Stimulated activated CD4-positive, alpha-beta T cell treated with anti-CD3 and anti-CD28 coated beads, Interleukin-15, amount 100 ng/mL, for 48 hours (primary cell): Measurements from ENCODE around the gene UGT1A9.
"Not testable (repeated sequence)": the region's sequence is repeated elsewhere in the genome, so short reads cannot be mapped to it uniquely, and the experiment has no call there.

Experiments
- DNase-seq, 2 donors: peaks; one replicate each; pipeline ENCODE4 v3.0.0-alpha.2; 2020; ENCODE audit warnings: low read depth in 2 of 2

UGT1A9 gene

DNA sequence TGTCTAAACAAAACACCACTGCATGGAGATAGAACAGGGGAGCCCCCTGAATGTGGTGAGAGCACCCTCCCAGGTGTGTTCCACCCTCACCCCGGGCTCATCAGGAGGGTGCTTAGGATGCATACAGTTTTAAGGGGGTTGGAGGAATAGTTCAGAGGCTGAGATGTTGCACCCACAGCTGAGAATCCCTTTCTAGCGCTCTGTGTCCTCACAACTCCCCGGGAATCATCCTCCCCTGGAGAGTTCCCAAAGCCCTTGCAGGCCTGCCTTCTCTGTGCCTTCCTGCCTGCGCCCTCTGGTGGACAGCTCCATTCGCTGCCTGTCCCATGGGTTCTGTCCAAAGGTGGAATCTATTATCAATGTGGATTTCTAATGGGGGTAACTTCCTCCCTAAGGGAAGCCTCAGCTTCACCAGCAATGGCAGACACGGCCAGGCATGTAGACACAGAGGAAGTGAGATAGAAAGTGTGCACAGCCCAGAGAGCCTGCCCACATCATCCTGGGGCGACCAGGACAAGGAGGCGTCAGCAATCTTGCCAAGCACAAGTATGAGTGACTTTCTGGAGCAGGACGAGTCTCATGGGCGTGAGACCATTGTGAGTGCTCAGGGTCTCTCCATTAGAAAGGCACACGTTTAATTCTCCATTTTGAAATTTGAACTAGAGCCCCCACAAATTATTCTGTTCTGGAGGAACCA lies 39.8 kb downstream of the UGT1A9 start:
- DNase-seq = peak; percentile 23 to 54

DNA sequence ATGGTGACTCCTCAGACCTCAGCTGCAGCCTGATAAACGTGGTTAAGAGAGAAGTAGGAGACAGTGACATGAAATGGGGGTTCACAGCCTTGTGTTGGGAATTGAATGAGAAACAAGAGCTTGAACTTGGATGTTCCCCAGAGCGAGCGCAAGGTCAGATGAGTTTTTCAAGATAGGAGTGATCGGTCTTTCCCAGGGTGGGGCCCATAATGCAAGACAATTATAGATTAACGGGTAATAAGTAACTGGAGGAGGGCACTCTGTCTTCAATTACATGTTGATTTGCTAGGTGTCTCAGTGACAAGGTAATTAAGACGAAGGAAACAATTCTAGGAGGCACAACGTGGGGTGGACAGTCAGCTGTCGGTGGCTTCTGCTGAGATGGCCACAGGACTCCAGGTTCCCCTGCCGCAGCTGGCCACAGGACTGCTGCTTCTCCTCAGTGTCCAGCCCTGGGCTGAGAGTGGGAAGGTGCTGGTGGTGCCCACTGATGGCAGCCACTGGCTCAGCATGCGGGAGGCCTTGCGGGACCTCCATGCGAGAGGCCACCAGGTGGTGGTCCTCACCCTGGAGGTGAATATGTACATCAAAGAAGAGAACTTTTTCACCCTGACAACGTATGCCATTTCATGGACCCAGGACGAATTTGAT lies 41.0 kb downstream of the UGT1A9 start, which contains the start of gene UGT1A5:
Gene UGT1A5, plus strand, starts transcription at position 297 of the 651 bp plus-strand sequence. Its CDS starts 85 bp downstream, at position 382.
- DNase-seq = no peak

DNA sequence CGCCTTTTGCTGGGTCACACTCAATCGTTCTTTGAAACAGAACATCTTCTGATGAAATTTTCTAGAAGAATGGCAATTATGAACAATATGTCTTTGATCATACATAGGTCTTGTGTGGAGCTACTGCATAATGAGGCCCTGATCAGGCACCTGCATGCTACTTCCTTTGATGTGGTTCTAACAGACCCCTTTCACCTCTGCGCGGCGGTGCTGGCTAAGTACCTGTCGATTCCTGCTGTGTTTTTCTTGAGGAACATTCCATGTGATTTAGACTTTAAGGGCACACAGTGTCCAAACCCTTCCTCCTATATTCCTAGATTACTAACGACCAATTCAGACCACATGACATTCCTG lies 41.5 kb downstream of the UGT1A9 start:
- no peak for DNase-seq

DNA sequence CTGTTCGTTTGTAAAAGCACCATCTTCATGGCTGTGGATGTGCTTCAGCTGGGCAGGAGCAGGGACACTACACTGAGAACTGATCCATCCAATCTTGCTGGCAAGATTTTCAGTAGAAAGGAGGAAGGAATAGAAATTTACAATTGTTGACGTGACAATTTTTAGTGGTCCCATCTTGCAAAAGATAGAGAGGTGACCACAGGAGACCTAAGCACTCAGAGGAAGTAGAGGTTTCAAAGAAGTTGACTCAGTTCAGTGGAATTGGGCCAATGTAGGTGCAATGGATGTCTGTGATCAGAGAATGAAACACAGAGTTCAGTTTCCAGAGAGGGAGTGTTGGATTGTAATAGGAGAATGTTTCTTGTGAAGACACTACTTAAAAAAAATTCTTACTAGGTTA lies 42.4 kb downstream of the UGT1A9 start:
- DNase-seq = no peak

DNA sequence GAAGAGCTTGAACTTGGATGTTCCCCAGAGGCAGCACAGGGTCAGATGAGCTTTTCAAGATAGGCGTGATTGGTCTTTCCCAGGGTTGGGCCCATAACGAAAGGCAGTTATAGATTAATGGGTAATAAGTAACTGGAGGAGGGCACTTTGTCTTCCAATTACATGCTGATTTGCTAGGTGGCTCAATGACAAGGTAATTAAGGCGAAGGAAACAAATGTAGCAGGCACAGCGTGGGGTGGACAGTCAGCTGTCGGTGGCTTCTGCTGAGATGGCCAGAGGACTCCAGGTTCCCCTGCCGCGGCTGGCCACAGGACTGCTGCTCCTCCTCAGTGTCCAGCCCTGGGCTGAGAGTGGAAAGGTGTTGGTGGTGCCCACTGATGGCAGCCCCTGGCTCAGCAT lies 46.9 kb downstream of the UGT1A9 start, which contains the start of gene UGT1A4:
Gene UGT1A4, plus strand, starts transcription at position 185 of the 400 bp plus-strand sequence. Its CDS starts 85 bp downstream, at position 270.
- DNase-seq = no peak

DNA sequence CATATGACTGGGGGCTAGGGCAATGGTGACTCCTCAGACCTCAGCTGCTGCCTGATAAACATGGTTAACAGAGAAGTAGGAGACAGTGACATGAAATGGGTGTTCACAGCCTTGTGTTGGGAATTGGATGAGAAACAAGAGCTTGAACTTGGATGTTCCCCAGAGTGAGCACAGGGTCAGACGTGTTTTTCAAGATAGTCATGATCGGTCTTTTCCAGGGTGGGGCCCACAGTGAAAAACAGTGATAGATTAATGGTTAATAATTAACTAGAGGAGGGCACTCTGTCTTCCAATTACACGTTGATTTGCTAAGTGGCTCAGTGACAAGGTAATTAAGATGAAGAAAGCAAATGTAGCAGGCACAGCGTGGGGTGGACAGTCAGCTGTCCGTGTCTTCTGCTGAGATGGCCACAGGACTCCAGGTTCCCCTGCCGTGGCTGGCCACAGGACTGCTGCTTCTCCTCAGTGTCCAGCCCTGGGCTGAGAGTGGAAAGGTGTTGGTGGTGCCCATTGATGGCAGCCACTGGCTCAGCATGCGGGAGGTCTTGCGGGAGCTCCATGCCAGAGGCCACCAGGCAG lies 57.1 kb downstream of the UGT1A9 start, which contains the start of gene UGT1A3:
Gene UGT1A3, plus strand, starts transcription at position 320 of the 579 bp plus-strand sequence. Its CDS starts 85 bp downstream, at position 405.
- no peak for DNase-seq

DNA sequence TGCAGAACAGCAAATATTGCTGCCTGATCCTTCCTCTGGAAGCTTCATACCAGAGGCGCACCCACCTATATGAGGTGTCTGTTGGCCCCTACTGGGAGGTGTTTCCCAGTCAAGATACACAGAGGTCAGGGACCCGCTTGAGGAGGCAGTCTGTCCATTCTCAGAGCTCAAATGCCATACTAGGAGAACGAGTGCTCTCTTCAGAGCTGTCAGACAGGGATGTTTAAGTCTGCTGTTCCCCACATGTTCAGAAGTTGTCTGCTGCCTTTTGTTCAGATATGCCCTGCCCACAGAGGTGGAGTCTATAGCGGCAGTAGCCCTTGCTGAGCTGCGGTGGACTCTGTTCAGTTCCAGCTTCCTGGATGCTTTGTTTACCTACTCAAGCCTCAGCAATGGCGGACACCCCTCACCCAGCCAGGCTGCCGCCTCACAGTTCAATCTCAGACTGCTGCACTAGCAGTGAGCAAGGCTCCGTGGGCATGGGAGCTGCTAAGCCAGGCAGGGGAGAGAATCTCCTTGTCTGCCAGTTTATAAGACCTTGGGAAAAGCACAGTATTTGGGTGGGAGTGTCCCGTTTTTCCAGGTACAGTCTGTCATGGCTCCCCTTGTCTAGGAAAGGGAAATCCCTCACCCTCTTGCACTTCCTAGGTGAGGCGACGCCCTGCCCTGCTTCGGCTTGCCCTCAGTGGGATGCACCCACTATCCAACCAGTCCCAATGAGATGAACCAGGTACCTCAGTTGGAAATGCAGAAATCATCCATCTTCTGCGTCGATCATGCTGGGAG lies 65.4 kb downstream of the UGT1A9 start:
- DNase-seq = not testable (repeated sequence)

DNA sequence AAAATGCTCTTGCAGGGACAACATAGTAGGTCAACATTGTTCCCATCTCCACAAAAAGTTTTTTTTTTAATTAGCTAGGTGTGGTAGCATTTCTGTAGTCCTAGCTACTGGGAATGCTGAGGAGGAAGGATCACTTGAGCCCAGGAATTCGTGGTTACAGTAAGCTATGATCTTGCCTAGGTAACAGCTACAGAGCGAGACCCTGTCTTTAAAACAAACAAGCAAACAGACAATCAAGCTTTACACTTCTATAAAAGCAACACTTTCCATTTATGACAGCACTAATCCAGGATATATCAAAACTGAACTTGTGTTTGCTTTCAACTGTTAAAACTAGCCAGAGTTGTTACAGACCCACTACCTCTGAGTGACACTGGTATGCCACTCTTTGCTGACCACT lies 69.2 kb downstream of the UGT1A9 start:
- DNase-seq = no peak

DNA sequence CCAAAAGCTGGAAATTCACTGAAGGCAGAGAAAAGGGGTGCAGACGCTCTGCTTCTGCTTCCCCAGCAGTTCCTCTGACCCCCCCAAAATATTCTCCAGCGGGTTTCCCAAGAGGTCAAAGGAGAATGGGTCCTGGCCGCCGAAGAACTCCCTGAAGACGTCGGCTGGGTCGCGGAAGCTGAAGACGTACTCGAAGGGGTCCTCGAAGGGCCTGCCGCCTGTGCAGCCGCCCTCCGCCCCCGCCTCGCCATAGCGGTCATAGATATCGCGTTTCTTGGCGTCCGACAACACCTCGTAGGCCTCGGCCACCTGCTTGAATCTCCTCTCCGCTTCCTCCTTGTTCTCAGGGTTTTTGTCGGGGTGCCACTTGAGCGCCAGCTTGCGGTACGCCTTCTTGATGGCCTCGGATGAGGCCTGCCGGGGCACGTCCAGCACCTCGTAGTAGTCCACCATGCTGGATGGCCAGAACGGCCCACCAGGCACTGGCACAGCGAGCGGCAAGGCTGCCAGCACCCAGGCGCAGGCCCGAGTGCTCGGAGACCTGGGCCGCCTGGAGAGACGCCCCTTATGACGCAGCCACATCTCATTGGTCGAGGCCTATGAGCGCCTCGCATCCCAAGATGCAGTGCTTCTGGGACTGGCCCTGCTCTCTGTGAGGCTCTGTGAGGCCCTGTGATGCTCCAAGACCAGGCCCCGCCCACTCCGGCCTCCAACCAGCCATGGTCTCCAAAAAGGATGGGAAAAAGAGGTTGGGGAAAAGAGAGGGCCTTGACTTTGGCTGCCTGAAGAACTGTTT lies 72.0 kb downstream of the UGT1A9 start:
- no peak for DNase-seq

DNA sequence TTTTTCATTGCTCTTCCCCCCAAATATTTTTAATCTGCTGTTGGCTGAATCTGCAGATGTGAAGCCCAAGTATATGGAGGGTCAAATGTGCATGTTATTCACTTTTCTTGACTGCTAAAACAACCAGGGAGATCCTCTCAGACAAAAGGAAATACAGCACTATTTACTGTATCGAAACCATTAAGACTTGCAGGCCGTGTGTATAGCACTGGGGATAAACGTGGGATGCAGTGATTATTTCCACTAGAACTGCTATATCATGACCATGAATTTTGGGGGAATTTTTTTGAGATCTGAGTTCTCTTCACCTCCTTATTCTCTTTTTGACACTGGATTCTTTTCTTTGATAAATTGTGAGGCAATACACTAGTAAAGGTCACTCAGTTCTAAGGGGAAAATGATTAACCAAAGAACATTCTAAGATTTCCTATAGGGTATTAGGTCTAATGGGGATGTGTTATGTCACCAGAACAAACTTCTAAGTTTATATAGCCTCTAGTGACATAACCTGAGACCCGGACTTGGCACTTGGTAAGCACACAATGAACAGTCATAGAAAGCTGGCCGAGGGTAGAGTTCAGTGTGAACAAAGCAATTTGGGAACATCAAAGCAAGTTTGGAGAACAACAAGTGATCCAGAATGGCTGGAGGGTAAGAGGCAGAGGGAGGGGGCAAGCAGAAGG lies 73.5 kb downstream of the UGT1A9 start:
- DNase-seq = no peak

DNA sequence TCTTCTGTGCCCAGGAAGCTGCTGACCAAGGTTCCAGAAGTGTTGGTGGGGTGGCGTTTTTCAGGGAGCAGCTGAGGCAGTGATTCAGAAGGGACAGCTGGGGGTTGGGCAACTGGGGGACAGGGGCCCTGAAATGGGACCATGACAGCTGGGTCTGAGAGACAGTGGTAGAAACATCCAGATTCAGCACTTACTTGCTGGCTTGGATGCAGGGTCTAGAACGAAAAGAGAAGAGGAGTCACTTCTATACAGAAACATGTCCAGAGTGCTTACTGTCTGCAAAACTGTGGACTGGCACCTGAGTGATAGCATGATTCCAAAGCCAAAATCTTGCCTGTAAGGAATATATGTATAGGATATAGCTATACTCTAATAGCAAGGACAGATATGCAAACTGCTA lies 74.1 kb downstream of the UGT1A9 start:
- not testable (repeated sequence) for DNase-seq

DNA sequence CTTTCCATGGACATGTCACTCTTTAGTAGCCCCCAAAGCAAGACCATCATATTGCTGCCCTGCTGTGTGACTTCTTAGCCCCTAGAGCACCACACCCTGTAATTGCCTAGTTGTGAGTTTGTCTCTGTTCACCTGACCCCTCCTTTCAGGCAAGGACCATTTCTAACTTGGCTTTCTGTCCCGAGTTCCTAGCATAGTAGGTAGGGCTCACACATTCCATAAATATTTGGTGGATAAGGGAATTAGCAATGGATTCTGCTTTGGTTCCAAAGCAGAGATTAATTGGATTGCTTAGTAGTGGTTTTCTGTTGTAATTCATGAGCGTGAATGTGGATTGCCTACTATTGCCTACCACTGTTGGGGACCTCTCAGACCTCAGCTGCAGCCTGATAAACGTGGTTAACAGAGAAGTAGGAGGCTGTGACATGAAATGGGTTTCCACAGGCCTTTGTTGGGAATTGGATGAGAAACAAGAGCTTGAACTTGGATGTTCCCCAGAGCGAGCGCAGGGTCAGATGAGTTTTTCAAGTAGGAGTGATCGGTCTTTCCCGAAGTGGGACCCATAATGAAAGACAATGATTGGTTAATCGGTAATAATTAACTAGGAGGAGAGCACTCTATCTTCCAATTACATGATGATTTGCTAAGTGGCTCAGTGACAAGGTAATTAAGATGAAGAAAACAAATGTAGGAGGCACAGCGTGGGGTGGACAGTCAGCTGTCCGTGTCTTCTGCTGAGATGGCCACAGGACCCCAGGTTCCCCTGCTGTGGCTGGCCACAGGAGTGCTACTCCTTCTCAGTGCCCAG lies 75.0 kb downstream of the UGT1A9 start:
- no peak for DNase-seq

DNA sequence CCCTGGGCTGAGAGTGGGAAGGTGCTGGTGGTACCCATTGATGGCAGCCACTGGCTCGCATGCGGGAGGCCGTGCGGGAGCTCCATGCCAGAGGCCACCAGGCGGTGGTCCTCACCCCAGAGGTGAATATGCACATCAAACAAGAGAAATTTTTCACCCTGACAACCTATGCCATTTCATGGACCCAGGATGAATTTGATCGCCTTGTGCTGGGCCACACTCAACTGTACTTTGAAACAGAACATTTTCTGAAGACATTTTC lies 75.5 kb downstream of the UGT1A9 start:
- DNase-seq = no peak

DNA sequence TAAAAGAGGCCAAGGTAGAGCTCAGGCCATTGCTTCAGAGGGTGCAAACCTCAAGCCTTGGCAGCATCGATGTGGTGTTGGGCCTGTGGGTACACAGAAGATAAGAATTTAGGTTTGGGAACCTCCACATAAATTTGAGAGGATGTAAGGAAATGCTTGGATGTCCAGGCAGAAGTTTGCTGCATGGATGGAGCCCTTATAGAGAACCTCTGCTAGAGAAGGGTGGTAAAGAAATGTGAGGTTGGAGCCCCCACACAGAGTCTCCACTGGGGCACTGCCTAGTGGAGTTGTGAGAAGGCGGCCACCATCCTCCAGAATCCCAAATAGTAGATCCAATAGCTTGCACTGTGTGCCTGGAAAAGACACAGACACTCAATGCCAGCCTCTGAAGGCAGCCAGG lies 79.0 kb downstream of the UGT1A9 start:
- not testable (repeated sequence) for DNase-seq

DNA sequence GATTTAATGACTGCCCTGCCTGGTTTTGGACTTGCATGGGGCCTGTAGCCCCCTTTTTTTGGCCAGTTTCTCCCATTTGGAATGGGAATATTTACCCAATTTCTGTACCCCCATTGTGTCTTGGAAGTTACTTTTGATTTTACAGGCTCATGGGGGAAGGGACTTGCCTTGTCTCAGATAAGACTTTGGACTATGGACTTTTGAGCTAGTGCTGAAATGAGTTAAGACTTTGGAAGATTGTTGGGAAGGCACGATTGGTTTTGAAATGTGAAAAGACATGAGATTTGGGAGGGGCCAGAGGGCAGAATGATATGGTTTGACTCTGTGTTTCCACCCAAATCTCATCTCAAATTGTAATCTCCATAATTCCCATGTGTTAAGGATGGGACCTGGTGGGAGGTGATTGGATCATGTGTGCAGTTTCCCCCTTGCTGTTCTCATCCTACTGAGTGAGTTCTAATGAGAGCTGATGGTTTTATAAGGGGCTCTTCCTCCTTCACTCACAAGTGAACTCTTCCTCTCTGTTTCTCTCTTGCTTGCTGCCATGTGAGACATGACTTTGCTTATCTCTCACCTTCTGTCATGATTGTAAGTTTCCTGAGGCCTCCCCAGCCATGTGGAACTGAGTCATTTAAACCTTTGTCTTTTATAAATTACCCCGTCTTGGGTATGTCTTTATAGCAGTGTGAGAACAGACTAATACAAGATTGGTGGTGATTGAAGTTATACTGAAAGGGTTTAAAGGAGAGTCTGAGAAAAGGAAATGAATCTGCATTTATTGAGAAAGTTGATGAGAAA lies 79.7 kb downstream of the UGT1A9 start:
- not testable (repeated sequence) for DNase-seq

DNA sequence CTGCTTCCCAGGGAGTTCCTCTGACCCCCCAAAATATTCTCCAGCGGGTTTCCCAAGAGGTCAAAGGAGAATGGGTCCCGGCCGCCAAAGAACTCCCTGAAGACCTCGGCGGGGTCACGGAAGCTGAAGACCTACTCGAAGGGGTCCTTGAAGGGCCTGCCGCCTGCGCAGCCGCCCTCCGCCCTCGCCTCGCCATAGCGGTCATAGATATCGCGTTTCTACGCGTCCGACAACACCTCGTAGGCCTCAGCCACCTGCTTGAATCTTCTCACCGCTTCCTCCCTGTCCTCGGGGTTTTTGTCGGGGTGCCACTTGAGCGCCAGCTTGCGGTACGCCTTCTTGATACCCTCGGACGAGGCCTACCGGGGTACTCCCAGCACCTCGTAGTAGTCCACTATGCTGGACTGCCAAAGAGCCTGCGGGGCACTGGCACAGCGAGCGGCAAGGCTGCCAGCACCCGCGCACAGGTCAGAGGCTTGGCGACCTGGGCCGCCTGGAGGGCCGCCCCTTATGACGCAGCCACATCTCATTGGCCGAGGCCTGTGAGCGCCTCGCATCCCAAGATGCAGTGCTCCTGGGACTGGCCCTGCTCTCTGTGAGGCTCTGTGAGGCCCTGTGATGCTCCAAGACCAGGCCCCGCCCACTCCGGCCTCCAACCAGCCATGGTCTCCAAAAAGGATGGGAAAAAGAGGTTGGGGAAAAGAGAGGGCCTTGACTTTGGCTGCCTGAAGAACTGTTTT lies 83.3 kb downstream of the UGT1A9 start:
- DNase-seq = no peak

DNA sequence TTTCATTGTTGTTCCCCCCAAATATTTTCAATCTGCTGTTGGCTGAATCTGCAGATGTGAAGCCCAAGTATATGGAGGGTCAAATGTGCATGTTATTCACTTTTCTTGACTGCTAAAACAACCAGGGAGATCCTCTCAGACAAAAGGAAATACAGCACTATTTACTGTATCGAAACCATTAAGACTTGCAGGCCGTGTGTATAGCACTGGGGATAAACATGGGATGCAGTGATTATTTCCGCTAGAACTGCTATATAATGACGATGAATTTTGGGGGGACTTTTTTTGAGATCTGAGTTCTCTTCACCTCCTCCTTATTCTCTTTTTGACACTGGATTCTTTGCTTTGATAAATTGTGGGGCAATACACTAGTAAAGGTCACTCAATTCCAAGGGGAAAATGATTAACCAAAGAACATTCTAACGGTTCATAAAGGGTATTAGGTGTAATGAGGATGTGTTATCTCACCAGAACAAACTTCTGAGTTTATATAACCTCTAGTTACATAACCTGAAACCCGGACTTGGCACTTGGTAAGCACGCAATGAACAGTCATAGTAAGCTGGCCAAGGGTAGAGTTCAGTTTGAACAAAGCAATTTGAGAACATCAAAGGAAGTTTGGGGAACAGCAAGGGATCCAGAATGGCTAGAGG lies 84.9 kb downstream of the UGT1A9 start:
- no peak for DNase-seq

DNA sequence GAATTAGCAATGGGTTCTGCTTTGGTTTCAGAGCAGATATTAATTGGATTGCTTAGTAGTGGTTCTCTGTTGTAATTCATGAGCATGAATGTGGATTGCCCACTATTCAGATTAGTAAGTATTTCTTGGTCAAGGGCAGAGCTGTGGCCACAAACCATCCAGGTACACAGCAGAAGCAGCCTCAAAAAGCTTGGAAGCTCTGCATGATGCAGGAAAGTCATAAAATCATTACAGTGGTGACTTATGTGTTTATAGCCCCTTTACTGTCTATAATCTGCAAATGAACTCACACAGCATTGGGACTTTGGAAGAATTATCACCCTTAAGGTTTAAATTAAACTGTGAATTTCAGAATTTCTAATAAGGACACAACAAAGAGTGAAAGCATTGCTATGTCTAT lies 86.4 kb downstream of the UGT1A9 start:
- DNase-seq = no peak
